Fibroblast of villous mesenchyme (primary cell): Measurements from ENCODE around the gene CIRBP. TPM values are rescaled to one million over a fixed set of nuclear protein-coding genes. Genes with fewer than 3 reads are reported as not detected.

ENCODE experiments used
- DNase-seq: peaks from one replicate; pipeline ENCODE4 v3.0.0-alpha.2; 2010; ENCODE audit warnings: low read depth
- H3K4me3 ChIP-seq: 2 replicates; pipeline ENCODE4 v1.5.1; 2011; ENCODE audit warnings: low read depth, mild to moderate bottlenecking, low read length
- total RNA-seq: library from RNA; depleted of rRNA; stranded (reverse); fragments of >200 nt; gene quantifications from 2 replicates; pipeline ENCODE4 v1.2.3, GENCODE V29; 2012
- TF ChIP-seq, protein P1 (sequence below): IDR thresholded peaks from 2 replicates; pipeline ENCODE4 v1.5.1; 2012; ENCODE audit warnings: low read depth, mild to moderate bottlenecking, low read length; ENCODE audit not compliant: insufficient read depth

Gene CIRBP
- total RNA-seq, 1 donor = 85.5 TPM

DNA sequence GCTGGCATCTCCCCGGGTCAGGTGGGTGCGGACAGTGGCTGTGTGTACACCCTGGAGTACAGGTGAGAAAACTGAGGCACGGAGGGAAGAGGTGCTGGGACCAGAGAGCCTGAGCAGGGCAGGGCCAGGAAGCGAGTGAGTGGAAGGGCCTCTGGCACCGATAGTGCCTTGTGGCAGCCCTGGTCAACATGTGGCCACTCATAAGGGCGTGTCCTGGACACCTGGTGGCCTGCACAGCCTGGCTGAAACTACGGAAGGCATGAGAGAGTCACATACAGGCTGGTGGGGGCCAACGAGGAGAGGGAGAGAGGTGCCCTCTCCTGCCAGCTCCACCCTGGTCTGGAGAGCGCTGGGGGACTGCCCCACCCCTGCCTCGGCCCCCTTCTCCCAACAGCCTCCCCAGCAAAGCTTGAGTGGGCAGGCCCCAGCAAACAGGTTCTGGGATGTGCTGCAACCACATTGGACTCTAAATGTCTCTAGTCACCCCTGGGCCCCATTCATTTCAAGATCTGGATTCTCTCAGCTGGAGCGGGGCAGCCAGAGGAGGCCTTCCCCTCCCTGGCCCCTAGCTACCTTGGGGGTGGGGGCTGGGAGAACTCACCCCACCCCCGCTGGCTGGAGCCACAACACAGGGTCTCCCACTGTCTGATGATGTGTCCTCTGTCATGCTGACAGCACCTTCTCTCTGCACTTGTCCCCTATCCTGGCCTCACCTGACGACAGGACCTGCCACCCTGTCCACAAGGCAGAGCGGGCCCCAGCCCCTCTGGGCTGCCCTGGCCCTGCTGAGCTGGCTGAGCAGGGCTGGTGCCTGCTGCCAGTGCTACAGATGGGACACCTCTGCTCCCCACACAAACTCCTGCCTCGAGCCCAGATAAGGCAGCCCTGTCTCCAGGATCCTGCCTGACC is 37.1 kb upstream of the CIRBP start:
- TF ChIP-seq, protein P1, sequence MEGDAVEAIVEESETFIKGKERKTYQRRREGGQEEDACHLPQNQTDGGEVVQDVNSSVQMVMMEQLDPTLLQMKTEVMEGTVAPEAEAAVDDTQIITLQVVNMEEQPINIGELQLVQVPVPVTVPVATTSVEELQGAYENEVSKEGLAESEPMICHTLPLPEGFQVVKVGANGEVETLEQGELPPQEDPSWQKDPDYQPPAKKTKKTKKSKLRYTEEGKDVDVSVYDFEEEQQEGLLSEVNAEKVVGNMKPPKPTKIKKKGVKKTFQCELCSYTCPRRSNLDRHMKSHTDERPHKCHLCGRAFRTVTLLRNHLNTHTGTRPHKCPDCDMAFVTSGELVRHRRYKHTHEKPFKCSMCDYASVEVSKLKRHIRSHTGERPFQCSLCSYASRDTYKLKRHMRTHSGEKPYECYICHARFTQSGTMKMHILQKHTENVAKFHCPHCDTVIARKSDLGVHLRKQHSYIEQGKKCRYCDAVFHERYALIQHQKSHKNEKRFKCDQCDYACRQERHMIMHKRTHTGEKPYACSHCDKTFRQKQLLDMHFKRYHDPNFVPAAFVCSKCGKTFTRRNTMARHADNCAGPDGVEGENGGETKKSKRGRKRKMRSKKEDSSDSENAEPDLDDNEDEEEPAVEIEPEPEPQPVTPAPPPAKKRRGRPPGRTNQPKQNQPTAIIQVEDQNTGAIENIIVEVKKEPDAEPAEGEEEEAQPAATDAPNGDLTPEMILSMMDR = no peak
- DNase-seq = no peak

DNA sequence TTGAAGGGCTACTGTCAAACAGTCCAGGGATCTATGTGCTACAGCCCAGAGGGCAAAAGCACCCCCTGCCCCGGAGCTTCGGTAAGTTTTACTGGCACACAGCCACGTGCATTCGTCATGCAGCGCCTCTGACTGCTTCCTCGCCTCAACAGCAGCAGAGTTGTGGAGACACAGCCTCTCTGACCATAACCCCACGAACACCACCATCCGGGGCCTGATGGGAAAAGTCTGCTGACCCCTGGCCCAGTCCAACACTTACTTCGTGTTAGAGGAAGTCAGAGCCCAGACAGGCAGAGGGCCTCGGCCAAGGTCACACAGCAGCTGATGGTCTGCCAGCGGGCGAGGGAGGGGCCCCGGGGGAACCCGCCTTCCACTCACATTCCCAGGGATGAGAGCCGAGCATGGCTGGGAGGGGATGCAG is 36.5 kb upstream of the CIRBP start:
- TF ChIP-seq, protein P1 = no peak
- no peak overlapping the region for H3K4me3 ChIP-seq
- peak; percentile 70 for DNase-seq

More for the DNA sequence above, 37.1 kb upstream of the CIRBP start:
- no peak overlapping the region for H3K4me3 ChIP-seq

DNA sequence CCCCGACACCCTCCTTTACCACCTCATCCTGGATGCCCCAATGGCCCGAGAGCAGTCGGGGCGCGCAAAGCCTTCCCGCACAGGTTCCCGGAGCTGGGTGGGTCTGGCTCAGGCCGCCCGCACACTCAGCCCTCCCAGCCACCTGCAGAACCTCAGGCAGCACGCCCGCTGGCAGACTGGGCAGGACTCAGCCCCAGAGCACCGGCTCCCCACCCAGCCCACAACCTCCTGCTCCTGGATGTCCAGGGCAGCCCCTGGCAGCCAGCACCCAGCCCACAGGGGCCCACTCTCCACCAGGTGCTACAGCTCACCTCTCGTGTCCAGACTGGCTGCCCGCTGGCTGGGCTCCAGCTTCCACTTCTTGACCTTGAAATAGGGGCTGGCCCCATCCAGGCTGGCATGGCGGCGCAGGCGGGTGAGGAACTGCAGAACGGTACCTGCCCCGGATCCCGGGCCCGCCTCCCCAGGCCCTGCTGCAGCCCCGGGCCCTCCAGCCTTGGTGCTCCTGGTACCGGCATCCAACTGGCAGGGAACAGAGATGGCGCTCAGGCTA is 35.9 kb upstream of the CIRBP start:
- DNase-seq = no peak
- H3K4me3 ChIP-seq = no peak overlapping the region
- TF ChIP-seq, protein P1 = no peak

DNA sequence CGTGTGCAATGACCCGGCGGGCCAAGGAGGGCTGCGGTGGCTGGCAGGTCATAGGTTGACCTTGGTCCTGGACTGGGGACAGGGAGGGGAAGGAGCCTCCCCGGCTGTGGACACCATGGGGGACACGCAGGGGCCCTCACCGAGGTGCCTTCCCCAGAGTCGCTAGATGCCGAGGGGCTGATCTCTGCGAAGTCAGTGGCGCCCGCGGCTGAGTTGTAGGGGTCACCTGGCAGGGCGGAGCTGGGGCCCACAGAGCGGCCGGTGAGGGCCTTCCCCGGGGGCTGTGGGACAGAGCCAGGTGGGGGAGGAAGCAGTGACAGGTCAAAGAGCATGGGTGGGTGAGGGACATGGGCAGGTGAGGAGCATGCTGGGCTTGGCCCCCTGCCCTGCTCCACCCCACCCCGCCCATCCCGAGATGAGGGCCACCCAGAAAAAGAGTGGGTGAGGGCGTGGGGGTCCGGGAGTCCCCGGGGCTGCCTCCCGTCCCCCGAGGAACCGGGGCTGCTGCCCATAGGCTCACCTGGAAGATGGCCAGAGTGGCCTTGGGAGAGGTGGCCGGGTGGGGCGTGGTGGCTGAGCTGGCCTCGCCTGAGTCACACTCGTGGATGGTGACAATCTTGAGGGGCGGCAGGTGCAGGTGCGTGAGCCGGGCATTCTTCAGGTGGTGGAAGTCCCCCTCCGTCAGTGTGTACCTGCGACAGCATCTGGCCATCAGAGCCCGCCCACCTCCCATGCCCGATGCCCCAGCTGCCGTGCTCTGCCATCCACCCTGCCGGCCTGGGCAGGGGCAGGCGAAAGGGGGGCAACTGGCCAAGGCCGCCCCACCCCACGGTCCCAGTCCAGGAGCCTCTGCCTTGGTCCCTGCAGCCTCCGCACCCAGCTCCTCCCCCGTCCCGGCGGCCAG is 34.8 kb upstream of the CIRBP start:
- H3K4me3 ChIP-seq = no peak overlapping the region
- TF ChIP-seq, protein P1 = no peak
- no peak for DNase-seq

DNA sequence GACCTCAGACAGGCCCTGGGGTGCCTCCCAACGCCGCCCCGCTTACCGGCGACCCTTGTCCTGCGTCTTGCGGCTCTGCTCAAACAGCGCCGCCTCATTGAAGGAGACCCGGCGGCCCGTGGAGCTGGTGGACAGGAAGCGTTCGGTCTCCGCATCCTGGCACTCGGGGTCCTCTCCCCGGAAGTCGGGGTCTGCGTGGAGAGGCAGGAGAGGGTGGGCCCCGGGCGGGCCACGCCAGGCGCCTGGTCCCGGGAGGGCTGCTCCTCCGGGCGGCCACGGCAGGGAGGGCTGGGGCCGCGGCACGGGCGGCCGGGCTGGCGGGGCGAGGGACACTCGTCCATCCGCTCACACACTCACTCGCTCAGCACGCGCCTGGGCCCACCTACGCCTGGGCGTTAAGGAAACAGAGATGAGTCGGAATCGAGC is 34.2 kb upstream of the CIRBP start:
- H3K4me3 ChIP-seq = no peak overlapping the region
- TF ChIP-seq, protein P1 = no peak
- no peak for DNase-seq
